HFFc6 (cell line): ENCODE measurements around the gene SGCG. TPM values are rescaled to one million over a fixed set of nuclear protein-coding genes. Genes with fewer than 3 reads are reported as not detected.

Experiments
- DNase-seq: peaks from one replicate; pipeline ENCODE4 v3.0.0-alpha.2; 2018
- H3K27ac Mint-ChIP-seq: 2 replicates; pipeline ENCODE4 v1.8.0; 2020; ENCODE audit warnings: mild to moderate bottlenecking, mixed read lengths
- H3K27me3 Mint-ChIP-seq: 2 replicates; pipeline ENCODE4 v1.8.0; 2021; ENCODE audit warnings: mild to moderate bottlenecking, moderate library complexity, mixed read lengths; ENCODE audit not compliant: insufficient read depth
- H3K36me3 Mint-ChIP-seq: 2 replicates; pipeline ENCODE4 v1.8.0; 2021; ENCODE audit warnings: low read depth, mixed read lengths
- H3K4me1 Mint-ChIP-seq: 2 replicates; pipeline ENCODE4 v1.8.0; 2020; ENCODE audit warnings: low read depth, mixed read lengths
- H3K4me3 Mint-ChIP-seq: 2 replicates; pipeline ENCODE4 v1.8.0; 2020; ENCODE audit warnings: mild to moderate bottlenecking, moderate library complexity, mixed read lengths
- H3K9me3 Mint-ChIP-seq: 2 replicates; pipeline ENCODE4 v1.8.0; 2020; ENCODE audit warnings: mild to moderate bottlenecking, mixed read lengths
- CTCF ChIP-seq: fragments of 200-600 bp; sonication (generic); IDR thresholded peaks from 2 replicates; pipeline ENCODE4 v1.5.0; 2021; ENCODE audit warnings: antibody characterized with exemption, mild to moderate bottlenecking
- total RNA-seq, 6 experiments: library from RNA; stranded (reverse); fragmentation: NEBNext Ultra II Directional; extraction: Animal tissue kit (Norgen Biotek cat#: 25700); gene quantifications; 2 replicates in 1 of 6; 3 replicates in 5 of 6; pipeline ENCODE4 v1.2.3, GENCODE V29; 2021

The SGCG gene
- total RNA-seq, 6 experiments from 2014 or later = not detected

- no peak for TF ChIP-seq CTCF
- Mint-ChIP-seq H3K9me3 (no peaks in the 10 kb centered on the region), H3K4me1 (peaks cover 5% of the 10 kb centered on the region; the same call in 1 of the 2 replicates), H3K36me3 (peaks cover 21% of the 10 kb centered on the region), H3K27me3 (no peaks in the 10 kb centered on the region), H3K27ac (no peak overlapping the region), H3K4me3 (no peak overlapping the region)
- no peak for DNase-seq
Measured at GRCh38 chr13:23359882-23360281, 179.1 kb downstream of the SGCG start.

- peaks cover 14% of the 10 kb centered on the region for H3K4me1 Mint-ChIP-seq
- DNase-seq = no peak
- peak overlapping the region; percentile 27 for H3K27ac Mint-ChIP-seq
- H3K9me3 Mint-ChIP-seq = no peaks in the 10 kb centered on the region
- peaks cover 42% of the 10 kb centered on the region for H3K36me3 Mint-ChIP-seq
- no peaks in the 10 kb centered on the region for H3K27me3 Mint-ChIP-seq
- no peak overlapping the region for H3K4me3 Mint-ChIP-seq
- no peak for TF ChIP-seq CTCF
Measured at GRCh38 chr13:23365652-23366051, 184.9 kb downstream of the SGCG start.

GRCh38 chr13:23367907-23368306 lies 187.1 kb downstream of the SGCG start:
- Mint-ChIP-seq H3K4me1 (peaks cover 35% of the 10 kb centered on the region), H3K4me3 (no peak overlapping the region), H3K36me3 (peaks cover 60% of the 10 kb centered on the region), H3K27ac (no peak overlapping the region), H3K27me3 (peaks cover under 1% of the 10 kb centered on the region; the same call in 1 of the 2 replicates), H3K9me3 (no peaks in the 10 kb centered on the region)
- no peak for DNase-seq
- TF ChIP-seq CTCF = no peak

- Mint-ChIP-seq H3K4me3 (peak overlapping the region; percentile 89), H3K27me3 (peaks cover 1% of the 10 kb centered on the region; the same call in 1 of the 2 replicates), H3K36me3 (peaks cover 38% of the 10 kb centered on the region), H3K4me1 (peaks cover 53% of the 10 kb centered on the region), H3K9me3 (no peaks in the 10 kb centered on the region), H3K27ac (peak overlapping the region; percentile 12)
- DNase-seq = peak; percentile 32
- TF ChIP-seq CTCF = no peak
Measured at GRCh38 chr13:23372264-23372906, 191.6 kb downstream of the SGCG start.
